Endodermal cell (in vitro differentiated cells): Measurements from ENCODE around the gene SLC1A7. TPM values are rescaled to one million over a fixed set of nuclear protein-coding genes. Genes with fewer than 3 reads are reported as not detected.

Experiments
- DNase-seq: peaks from one replicate; pipeline ENCODE4 v3.0.0-alpha.2; 2017
- H3K27ac ChIP-seq: 2 replicates; pipeline ENCODE4 v1.5.1; 2013; ENCODE audit warnings: mild to moderate bottlenecking, low read depth, low read length, moderate library complexity
- H3K27me3 ChIP-seq: 2 replicates; pipeline ENCODE4 v1.6.1; 2013; ENCODE audit warnings: mild to moderate bottlenecking, low read length, moderate library complexity; ENCODE audit not compliant: insufficient read depth, control insufficient read depth, poor library complexity, severe bottlenecking
- H3K36me3 ChIP-seq: 2 replicates; pipeline ENCODE4 v1.7.0; 2013; ENCODE audit warnings: mild to moderate bottlenecking, low read length, moderate library complexity; ENCODE audit not compliant: control insufficient read depth, insufficient read depth
- H3K4me1 ChIP-seq: one replicate; pipeline ENCODE4 v1.7.0; 2013; ENCODE audit warnings: low read length; ENCODE audit not compliant: control insufficient read depth, insufficient read depth
- H3K4me3 ChIP-seq: 2 replicates; pipeline ENCODE4 v1.5.1; 2013; ENCODE audit warnings: mild to moderate bottlenecking, low read length, moderate library complexity
- H3K9ac ChIP-seq: 2 replicates; pipeline ENCODE4 v1.6.1; 2013; ENCODE audit warnings: mild to moderate bottlenecking, low read length, moderate library complexity; ENCODE audit not compliant: poor library complexity, severe bottlenecking; ENCODE audit errors: extremely low read depth
- H3K9me3 ChIP-seq: 2 replicates; pipeline ENCODE4 v1.6.1; 2013; ENCODE audit warnings: mild to moderate bottlenecking, low read length, moderate library complexity; ENCODE audit not compliant: control insufficient read depth
- H3K27ac Mint-ChIP-seq: 2 replicates; pipeline ENCODE4 v1.8.0; 2020; ENCODE audit warnings: mixed read lengths
- H3K27me3 Mint-ChIP-seq: 2 replicates; pipeline ENCODE4 v1.8.0; 2021; ENCODE audit warnings: mild to moderate bottlenecking, mixed read lengths; ENCODE audit not compliant: insufficient read depth
- H3K36me3 Mint-ChIP-seq: 2 replicates; pipeline ENCODE4 v1.8.0; 2020; ENCODE audit warnings: low read depth, mixed read lengths
- H3K4me1 Mint-ChIP-seq: 2 replicates; pipeline ENCODE4 v1.8.0; 2020; ENCODE audit warnings: mixed read lengths
- H3K4me3 Mint-ChIP-seq: 2 replicates; pipeline ENCODE4 v1.8.0; 2020; ENCODE audit warnings: mild to moderate bottlenecking, moderate library complexity, mixed read lengths
- H3K9me3 Mint-ChIP-seq: 2 replicates; pipeline ENCODE4 v1.8.0; 2020; ENCODE audit warnings: mild to moderate bottlenecking, mixed read lengths
- WGBS, 2 experiments: methylation state at CpG; one replicate each; pipeline versions ENCODE4 v1.1.5 to v1.1.7; 2013; ENCODE audit warnings: missing lambda C conversion rate in 2 of 2, mixed read lengths in 1 of 2; ENCODE audit not compliant: insufficient coverage in 1 of 2, insufficient read length in 1 of 2; 5-methylcytosine and 5-hydroxymethylcytosine counted together
- total RNA-seq, 2 donors: library from RNA; stranded (reverse); fragmentation: NEBNext Ultra II Directional in 1 of 2; extraction: Animal tissue kit (Norgen Biotek cat#: 25700) in 1 of 2; gene quantifications; 2 replicates in 1 of 2; 3 replicates in 1 of 2; pipeline ENCODE4 v1.2.1, GENCODE V29; 2021
- TF ChIP-seq, protein P1 (sequence below): fragments of 200-600 bp; sonication (generic); conservative IDR thresholded peaks from 2 replicates; pipeline ENCODE4 v1.5.0; 2021; ENCODE audit warnings: antibody characterized with exemption, mild to moderate bottlenecking

The SLC1A7 gene
- total RNA-seq, 2 donors from 2014 or later: 1.7 to 2.3 TPM

- Histone ChIP-seq H3K9ac (no peak overlapping the region), H3K4me3 (no peak overlapping the region), H3K9me3 (no peaks in the 10 kb centered on the region), H3K4me1 (peaks cover 2% of the 10 kb centered on the region), H3K36me3 (no peaks in the 10 kb centered on the region), H3K27ac (no peak overlapping the region), H3K27me3 (peaks cover 13% of the 10 kb centered on the region)
- Mint-ChIP-seq H3K4me3 (no peak overlapping the region), H3K27me3 (peaks cover 14% of the 10 kb centered on the region), H3K36me3 (no peaks in the 10 kb centered on the region), H3K9me3 (no peaks in the 10 kb centered on the region), H3K27ac (no peak overlapping the region), H3K4me1 (peaks cover 1% of the 10 kb centered on the region)
- TF ChIP-seq, protein P1, sequence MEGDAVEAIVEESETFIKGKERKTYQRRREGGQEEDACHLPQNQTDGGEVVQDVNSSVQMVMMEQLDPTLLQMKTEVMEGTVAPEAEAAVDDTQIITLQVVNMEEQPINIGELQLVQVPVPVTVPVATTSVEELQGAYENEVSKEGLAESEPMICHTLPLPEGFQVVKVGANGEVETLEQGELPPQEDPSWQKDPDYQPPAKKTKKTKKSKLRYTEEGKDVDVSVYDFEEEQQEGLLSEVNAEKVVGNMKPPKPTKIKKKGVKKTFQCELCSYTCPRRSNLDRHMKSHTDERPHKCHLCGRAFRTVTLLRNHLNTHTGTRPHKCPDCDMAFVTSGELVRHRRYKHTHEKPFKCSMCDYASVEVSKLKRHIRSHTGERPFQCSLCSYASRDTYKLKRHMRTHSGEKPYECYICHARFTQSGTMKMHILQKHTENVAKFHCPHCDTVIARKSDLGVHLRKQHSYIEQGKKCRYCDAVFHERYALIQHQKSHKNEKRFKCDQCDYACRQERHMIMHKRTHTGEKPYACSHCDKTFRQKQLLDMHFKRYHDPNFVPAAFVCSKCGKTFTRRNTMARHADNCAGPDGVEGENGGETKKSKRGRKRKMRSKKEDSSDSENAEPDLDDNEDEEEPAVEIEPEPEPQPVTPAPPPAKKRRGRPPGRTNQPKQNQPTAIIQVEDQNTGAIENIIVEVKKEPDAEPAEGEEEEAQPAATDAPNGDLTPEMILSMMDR: no peak
- no peak for DNase-seq
- 100% methylated on average over 1 of the region's 1 CpG; no CpG with 5 or more reads in 1 of the 2 experiments for WGBS, 2 experiments
Observed at GRCh38 chr1:53071915-53072314, 70.5 kb downstream of the SLC1A7 start.

DNA sequence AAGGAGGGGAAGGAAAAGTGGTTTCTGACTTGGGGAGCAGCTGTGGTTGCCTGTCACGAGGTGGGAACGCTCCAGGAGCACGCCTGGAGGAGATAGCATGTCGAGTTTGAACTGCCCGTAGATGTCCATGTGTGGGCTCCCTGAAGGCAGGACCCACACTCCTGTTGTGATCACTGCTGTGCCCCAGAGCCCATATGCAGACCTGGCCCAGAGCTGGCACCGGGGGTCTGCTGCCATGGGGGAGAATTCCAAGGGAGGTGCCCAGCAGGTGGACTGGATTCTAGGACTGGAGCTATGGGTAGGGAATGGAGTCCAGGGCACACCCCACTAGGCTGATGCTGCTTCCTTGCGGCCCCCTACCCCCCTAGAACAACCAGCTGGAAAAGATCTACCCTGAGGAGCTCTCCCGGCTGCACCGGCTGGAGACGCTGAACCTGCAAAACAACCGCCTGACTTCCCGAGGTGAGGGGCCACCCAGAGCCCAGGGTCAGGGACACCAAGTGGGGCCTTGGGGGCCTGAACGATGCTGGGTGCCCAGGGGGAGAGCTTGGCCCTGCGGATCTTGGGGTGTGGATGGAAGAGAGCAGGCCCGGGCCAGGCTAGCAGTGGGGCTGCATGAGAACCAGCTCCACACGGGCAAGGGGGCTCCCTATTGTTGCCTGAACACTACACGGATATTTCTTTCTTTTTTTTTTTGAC lies 71.1 kb downstream of the SLC1A7 start:
- H3K9ac ChIP-seq: no peak overlapping the region
- no peaks in the 10 kb centered on the region for H3K9me3 ChIP-seq
- Mint-ChIP-seq H3K4me1 (peaks cover 1% of the 10 kb centered on the region), H3K9me3 (no peaks in the 10 kb centered on the region), H3K27ac (peak overlapping the region; percentile 64), H3K4me3 (no peak overlapping the region), H3K27me3 (peaks cover 16% of the 10 kb centered on the region), H3K36me3 (no peaks in the 10 kb centered on the region)
- H3K4me3 ChIP-seq: no peak overlapping the region
- H3K27ac ChIP-seq: no peak overlapping the region
- TF ChIP-seq, protein P1: no peak
- peak; percentile 36 for DNase-seq
- no peaks in the 10 kb centered on the region for H3K36me3 ChIP-seq
- peaks cover 2% of the 10 kb centered on the region for H3K4me1 ChIP-seq
- 85 to 92% methylated on average over 10 to 17 of the region's 17 CpGs for WGBS, 2 experiments
- peaks cover 19% of the 10 kb centered on the region for H3K27me3 ChIP-seq

- 94 to 95% methylated on average over 9 to 12 of the region's 12 CpGs for WGBS, 2 experiments
- H3K27me3 ChIP-seq: peaks cover 26% of the 10 kb centered on the region
- DNase-seq: no peak
- Mint-ChIP-seq H3K9me3 (no peaks in the 10 kb centered on the region), H3K4me1 (peaks cover 1% of the 10 kb centered on the region), H3K27ac (peak overlapping the region; percentile 64), H3K36me3 (no peaks in the 10 kb centered on the region), H3K4me3 (no peak overlapping the region), H3K27me3 (peaks cover 18% of the 10 kb centered on the region)
- H3K27ac ChIP-seq: no peak overlapping the region
- no peaks in the 10 kb centered on the region for H3K36me3 ChIP-seq
- peaks cover 2% of the 10 kb centered on the region for H3K4me1 ChIP-seq
- no peak overlapping the region for H3K9ac ChIP-seq
- no peak overlapping the region for H3K4me3 ChIP-seq
- TF ChIP-seq, protein P1: no peak
- H3K9me3 ChIP-seq: no peaks in the 10 kb centered on the region
Observed at GRCh38 chr1:53070621-53071020, 71.8 kb downstream of the SLC1A7 start.
